ENCODE measurements around the gene ZNF682. TPM values are rescaled to one million over a fixed set of nuclear protein-coding genes. Genes with fewer than 3 reads are reported as not detected.
"Not testable (repeated sequence)": the region's sequence is repeated elsewhere in the genome, so short reads cannot be mapped to it uniquely, and the experiment has no call there.

Gene ZNF682
- total RNA-seq, 1 donor from 2014 or later, result 9.6 TPM

GRCh38 chr19:20077791-20078463 is 38.6 kb upstream of the ZNF682 start, which contains the start of gene ZNF90:
Gene ZNF90, plus strand, starts transcription at chr19:20078000. Its CDS starts 133 bp downstream, at chr19:20078133.
- Histone ChIP-seq H3K9me3 (no peaks in the 10 kb centered on the region), H3K27me3 (no peaks in the 10 kb centered on the region), H3K27ac (peak within 1 kb of the TSS; percentile 27), H3K4me3 (peak within 1 kb of the TSS; percentile 56), H3K4me1 (no peaks in the 10 kb centered on the region), H3K36me3 (no peaks in the 10 kb centered on the region)
- peak; percentile 94 for ATAC-seq
- DNase-seq, result peak; percentile 89
- intact Hi-C loops (cut with DNase I), result no loop called here
- no peak for TF ChIP-seq CTCF (IDR thresholded peaks at IDR 0.05)

- DNase-seq, result no peak
- Histone ChIP-seq H3K4me3 (no peak overlapping the region), H3K4me1 (no peaks in the 10 kb centered on the region), H3K27ac (no peak overlapping the region), H3K36me3 (no peaks in the 10 kb centered on the region), H3K9me3 (no peaks in the 10 kb centered on the region), H3K27me3 (no peaks in the 10 kb centered on the region)
- intact Hi-C loops (cut with DNase I), result no loop called here
- no peak for TF ChIP-seq CTCF (IDR thresholded peaks at IDR 0.05)
- ATAC-seq, result no peak
Observed at GRCh38 chr19:20072936-20073335, 33.6 kb upstream of the ZNF682 start.

- Histone ChIP-seq H3K9me3 (no peaks in the 10 kb centered on the region), H3K4me1 (no peaks in the 10 kb centered on the region), H3K27me3 (no peaks in the 10 kb centered on the region), H3K36me3 (no peaks in the 10 kb centered on the region), H3K4me3 (no peak overlapping the region), H3K27ac (no peak overlapping the region)
- ATAC-seq (no peak), DNase-seq (no peak)
- no peak for TF ChIP-seq CTCF (IDR thresholded peaks at IDR 0.05)
- intact Hi-C loops (cut with DNase I), result no loop called here
Observed at GRCh38 chr19:20070691-20071090, 31.4 kb upstream of the ZNF682 start.

GRCh38 chr19:20068559-20068958 is 29.3 kb upstream of the ZNF682 start:
- ATAC-seq, H3K27me3 ChIP-seq: not testable (repeated sequence)

GRCh38 chr19:20067943-20068342 is 28.6 kb upstream of the ZNF682 start:
- no peaks in the 10 kb centered on the region for H3K36me3 ChIP-seq
- no peaks in the 10 kb centered on the region for H3K4me1 ChIP-seq
- intact Hi-C loops (cut with DNase I), result no loop called here
- H3K4me3 ChIP-seq, result no peak overlapping the region
- H3K9me3 ChIP-seq, result no peaks in the 10 kb centered on the region
- DNase-seq (no peak), ATAC-seq (peak; percentile 48)
- H3K27me3 ChIP-seq, result no peaks in the 10 kb centered on the region
- no peak overlapping the region for H3K27ac ChIP-seq
- no peak for TF ChIP-seq CTCF (IDR thresholded peaks at IDR 0.05)

More at GRCh38 chr19:20068559-20068958, 29.3 kb upstream of the ZNF682 start:
- DNase-seq; H3K27ac ChIP-seq; H3K4me3 ChIP-seq; H3K9me3 ChIP-seq; H3K4me1 ChIP-seq; intact Hi-C loops (cut with DNase I); H3K36me3 ChIP-seq: not testable (repeated sequence)

- Histone ChIP-seq H3K36me3 (no peaks in the 10 kb centered on the region), H3K27me3 (no peaks in the 10 kb centered on the region), H3K27ac (no peak overlapping the region), H3K4me1 (no peaks in the 10 kb centered on the region), H3K4me3 (no peak overlapping the region), H3K9me3 (no peaks in the 10 kb centered on the region)
- DNase-seq, result no peak
- intact Hi-C loops (cut with DNase I), result no loop called here
- no peak for ATAC-seq
- no peak for TF ChIP-seq CTCF (IDR thresholded peaks at IDR 0.05)
Observed at GRCh38 chr19:20066861-20067260, 27.6 kb upstream of the ZNF682 start.

Measured in upper lobe of right lung (tissue), 1 donor.